IPS-NIHi7 (cell line): ENCODE measurements around the gene GJA4.
A peak's percentile ranks its signal among the peaks of the same experiment; 100 is the strongest.

Experiments used
- DNase-seq: peaks from one replicate; pipeline ENCODE4 v3.0.0; 2012; ENCODE audit warnings: mixed read lengths; ENCODE audit errors: extremely low spot score

Gene GJA4

GRCh38 chr1:34839526-34840305 lies 46.9 kb downstream of the GJA4 start:
- no peak for DNase-seq

GRCh38 chr1:34840426-34840825 lies 47.6 kb downstream of the GJA4 start:
- DNase-seq, result no peak

DNA sequence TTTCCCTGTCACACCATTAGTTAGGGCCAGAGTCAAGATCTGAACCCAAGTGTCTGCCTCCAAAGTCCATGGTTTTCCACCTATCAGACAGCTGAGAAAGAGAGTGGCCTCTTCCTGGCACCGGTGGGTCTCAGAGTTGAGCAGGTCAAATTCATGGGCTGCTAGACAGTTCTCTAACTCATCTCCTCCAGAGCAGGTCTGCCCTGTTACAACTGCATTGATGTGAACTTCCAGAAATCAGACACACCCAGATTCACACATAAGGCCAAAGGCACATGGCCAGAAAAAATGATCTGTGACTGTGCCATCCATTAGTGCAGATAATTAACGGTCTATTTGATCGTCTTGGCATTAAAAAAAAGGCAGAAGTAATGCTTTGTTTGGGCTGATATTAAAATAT lies 49.3 kb downstream of the GJA4 start:
- DNase-seq, result no peak

- no peak for DNase-seq
Observed at GRCh38 chr1:34842952-34843371, 50.2 kb downstream of the GJA4 start.

GRCh38 chr1:34843392-34844251 lies 50.8 kb downstream of the GJA4 start:
- DNase-seq, result no peak

DNA sequence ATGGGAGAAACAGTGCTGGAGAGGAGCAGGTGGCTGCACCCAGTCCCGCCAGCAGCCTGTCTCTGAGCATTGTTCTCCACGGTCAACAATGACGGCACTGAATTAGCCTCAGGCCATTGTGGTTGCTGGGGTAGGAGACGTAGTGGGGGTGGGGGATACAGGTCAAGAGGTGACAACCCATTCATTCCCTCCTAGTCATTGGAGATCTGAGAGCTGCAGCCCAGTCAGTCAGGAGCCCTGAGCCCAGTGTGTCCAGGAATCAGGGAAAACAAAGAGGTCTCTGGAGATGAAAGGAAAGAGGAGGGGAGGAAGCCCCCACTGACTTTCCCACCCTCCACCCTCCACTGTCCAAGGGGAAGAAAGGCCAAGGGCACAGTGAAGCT lies 51.4 kb downstream of the GJA4 start:
- DNase-seq, result peak; percentile 59
